ENCODE data around the gene CAMK4.
"Not testable (repeated sequence)": the region's sequence is repeated elsewhere in the genome, so short reads cannot be mapped to it uniquely, and the experiment has no call there.

Gene CAMK4

GRCh38 chr5:111252799-111253545 lies 28.8 kb downstream of the CAMK4 start:
- no peak overlapping the region for H3K4me3 ChIP-seq (ENCODE audit: low read depth, low read length)
- no peak for TF ChIP-seq CTCF (IDR thresholded peaks at IDR 0.05; ENCODE audit: control insufficient read depth, extremely low read depth, insufficient read depth)
- no peak for DNase-seq (ENCODE audit: low read depth)

DNA sequence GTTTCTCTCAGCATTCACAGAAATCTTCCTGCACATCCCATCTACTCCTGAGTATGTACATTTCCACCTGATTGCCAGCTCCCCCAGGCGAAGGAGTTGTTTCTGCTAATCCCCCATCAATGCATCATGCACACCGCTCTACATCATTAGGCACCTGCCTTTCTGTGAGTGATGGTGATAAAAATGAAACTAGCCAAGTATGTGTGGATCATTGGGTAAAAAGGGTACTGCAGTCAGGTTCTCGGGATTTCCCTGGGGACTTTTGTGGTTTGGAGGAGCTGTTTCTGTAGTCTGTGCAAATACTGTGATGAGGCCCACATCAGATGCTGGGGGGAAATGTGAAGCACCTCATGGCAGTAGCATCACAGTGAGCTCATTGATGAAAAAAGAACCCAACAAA lies 30.4 kb downstream of the CAMK4 start:
- no peak overlapping the region for H3K4me3 ChIP-seq (ENCODE audit: low read depth, low read length)
- no peak for TF ChIP-seq CTCF (IDR thresholded peaks at IDR 0.05; ENCODE audit: control insufficient read depth, extremely low read depth, insufficient read depth)
- no peak for DNase-seq (ENCODE audit: low read depth)

DNA sequence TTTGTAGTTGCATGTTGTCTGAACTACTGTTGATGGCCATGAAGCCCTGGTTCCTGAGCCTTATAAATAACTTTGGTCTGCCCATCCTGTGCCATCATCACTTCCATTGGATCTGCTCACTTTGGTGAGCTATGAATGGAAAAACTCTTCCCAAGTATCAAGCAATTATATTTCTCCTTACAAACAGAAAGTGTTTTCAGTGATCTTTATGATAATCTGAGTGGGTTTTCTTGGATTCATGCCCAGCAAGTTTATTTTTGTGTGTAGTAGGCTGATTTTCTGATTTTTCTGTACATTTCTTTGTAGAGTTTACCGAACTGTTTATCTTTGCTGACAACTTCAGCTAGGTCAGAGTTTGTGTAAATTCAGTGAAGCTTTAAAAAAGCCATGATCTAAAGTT lies 31.0 kb downstream of the CAMK4 start:
- no peak overlapping the region for H3K4me3 ChIP-seq (ENCODE audit: low read depth, low read length)
- no peak for DNase-seq (ENCODE audit: low read depth)
- no peak for TF ChIP-seq CTCF (IDR thresholded peaks at IDR 0.05; ENCODE audit: control insufficient read depth, extremely low read depth, insufficient read depth)

- H3K4me3 ChIP-seq (ENCODE audit: low read depth, low read length): no peak overlapping the region
- no peak for DNase-seq (ENCODE audit: low read depth)
- no peak for TF ChIP-seq CTCF (IDR thresholded peaks at IDR 0.05; ENCODE audit: control insufficient read depth, extremely low read depth, insufficient read depth)
Observed at GRCh38 chr5:111256128-111256527, 31.9 kb downstream of the CAMK4 start.

DNA sequence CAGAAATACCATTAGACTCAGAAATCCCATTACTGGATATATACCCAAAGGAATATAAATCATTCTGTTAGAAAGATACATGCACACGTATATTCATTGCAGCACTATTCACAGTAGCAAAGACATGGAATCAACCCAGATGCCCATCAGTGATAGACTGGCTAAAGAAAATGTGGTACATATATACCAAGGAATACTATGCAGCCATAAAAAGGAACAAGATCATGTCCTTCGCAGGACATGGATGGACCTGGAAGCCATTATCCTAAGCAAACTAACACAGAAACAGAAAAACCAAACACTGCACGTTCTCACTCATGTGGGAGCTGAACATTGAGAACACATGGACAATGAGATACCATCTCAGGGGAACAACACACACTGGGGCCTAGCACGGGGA lies 33.4 kb downstream of the CAMK4 start:
- H3K4me3 ChIP-seq (ENCODE audit: low read depth, low read length); DNase-seq (ENCODE audit: low read depth): not testable (repeated sequence)

DNA sequence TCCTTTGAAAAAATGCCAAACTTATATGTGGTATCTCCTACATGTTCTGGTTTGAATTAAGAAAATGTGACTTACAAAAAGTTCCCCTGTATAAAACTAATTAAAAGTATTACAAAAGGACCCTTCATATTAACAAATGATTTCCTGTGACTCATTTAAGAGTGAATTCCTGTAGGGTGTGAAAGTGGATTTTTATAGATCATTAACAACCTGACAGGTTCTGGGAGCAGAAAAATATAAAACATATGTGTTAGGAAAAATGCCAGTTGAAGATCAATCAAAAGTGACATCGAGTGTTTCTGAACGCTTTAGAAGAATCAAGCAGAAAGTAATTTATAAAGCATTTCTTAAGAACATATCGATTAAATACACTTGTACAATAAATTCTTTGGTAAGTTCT lies 35.5 kb downstream of the CAMK4 start:
- no peak overlapping the region for H3K4me3 ChIP-seq (ENCODE audit: low read depth, low read length)
- TF ChIP-seq CTCF (IDR thresholded peaks at IDR 0.05; ENCODE audit: control insufficient read depth, extremely low read depth, insufficient read depth): no peak
- DNase-seq (ENCODE audit: low read depth): no peak

DNA sequence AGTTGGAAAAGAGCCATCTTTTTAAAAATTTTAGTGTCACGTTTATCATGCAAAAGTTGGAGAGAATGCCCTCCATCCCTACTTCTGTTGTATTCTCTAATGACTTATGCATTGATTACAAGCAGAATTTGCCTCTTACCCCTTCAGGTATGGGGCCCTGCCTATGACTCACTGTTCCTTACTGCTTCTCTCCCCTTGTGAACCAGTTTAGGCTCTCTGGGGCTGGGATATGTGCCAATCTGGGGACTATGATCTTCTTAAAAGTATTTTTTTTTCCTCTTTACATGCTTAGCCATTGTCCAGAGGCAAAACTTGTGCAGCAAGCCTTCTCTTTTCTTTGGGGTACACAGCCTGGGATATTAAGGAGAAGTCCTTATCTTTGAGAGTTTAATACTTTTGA lies 37.4 kb downstream of the CAMK4 start:
- no peak for DNase-seq (ENCODE audit: low read depth)
- no peak for TF ChIP-seq CTCF (IDR thresholded peaks at IDR 0.05; ENCODE audit: control insufficient read depth, extremely low read depth, insufficient read depth)
- H3K4me3 ChIP-seq (ENCODE audit: low read depth, low read length): no peak overlapping the region

Data from LNCaP clone FGC (cell line).